Brain microvascular endothelial cell (primary cell): ENCODE measurements around the gene PRDM7.

Experiments used
- DNase-seq: peaks from one replicate; pipeline ENCODE4 v3.0.0-alpha.2; 2020
- H3K27ac ChIP-seq: fragments of 250-450 bp; sonication (Bioruptor Pico); 2 replicates; pipeline ENCODE4 v1.5.1; 2020; ENCODE audit warnings: mild to moderate bottlenecking, moderate library complexity
- H3K27me3 ChIP-seq: fragments of 250-450 bp; sonication (Bioruptor Pico); replicated peaks from 2 replicates; pipeline ENCODE4 v1.5.1; 2020; ENCODE audit warnings: mild to moderate bottlenecking
- H3K36me3 ChIP-seq: fragments of 250-450 bp; sonication (Bioruptor Pico); replicated peaks from 2 replicates; pipeline ENCODE4 v1.5.1; 2020; ENCODE audit warnings: mild to moderate bottlenecking
- H3K4me3 ChIP-seq: 2 replicates; pipeline ENCODE4 v1.5.1; 2011; ENCODE audit warnings: low read depth, mild to moderate bottlenecking, control low read depth, low read length, moderate library complexity
- in situ Hi-C: cut with HindIII; loops from 2 replicates; pipeline ENCODE4 v1.10.0; 2017; ENCODE audit warnings: low sequenced_read_pairs, low pct_ligation_motif_present
- TF ChIP-seq, protein P1 (sequence below): IDR thresholded peaks from 2 replicates; pipeline ENCODE4 v1.5.1; 2011; ENCODE audit warnings: low read depth, mild to moderate bottlenecking, moderate library complexity, low read length, control low read depth, inconsistent platforms; ENCODE audit errors: missing control alignments

PRDM7 gene

DNA sequence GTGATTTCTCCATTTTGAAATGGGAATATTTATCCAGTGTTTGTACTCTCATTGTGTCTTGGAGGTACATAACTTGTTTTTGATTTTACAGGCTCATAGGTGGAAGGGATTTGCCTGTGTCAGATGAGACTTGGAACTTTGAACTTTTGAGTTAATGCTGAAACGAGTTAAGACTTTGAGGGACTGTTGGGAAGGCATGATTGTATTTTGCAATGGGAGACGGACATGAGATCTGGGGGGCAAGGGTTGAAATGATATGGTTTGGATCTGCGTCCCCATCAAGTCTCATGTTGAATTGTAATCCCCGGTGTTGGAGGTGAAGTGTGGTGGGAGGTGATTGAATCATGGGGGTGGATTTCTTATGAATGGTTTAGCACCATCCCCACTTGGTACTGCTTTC is 21.8 kb downstream of the PRDM7 start:
- Histone ChIP-seq H3K27ac (no peak overlapping the region), H3K27me3 (no peaks in the 10 kb centered on the region), H3K36me3 (no peaks in the 10 kb centered on the region), H3K4me3 (no peak overlapping the region)
- DNase-seq, result no peak
- in situ Hi-C loops, result no loop called here
- TF ChIP-seq, protein P1, sequence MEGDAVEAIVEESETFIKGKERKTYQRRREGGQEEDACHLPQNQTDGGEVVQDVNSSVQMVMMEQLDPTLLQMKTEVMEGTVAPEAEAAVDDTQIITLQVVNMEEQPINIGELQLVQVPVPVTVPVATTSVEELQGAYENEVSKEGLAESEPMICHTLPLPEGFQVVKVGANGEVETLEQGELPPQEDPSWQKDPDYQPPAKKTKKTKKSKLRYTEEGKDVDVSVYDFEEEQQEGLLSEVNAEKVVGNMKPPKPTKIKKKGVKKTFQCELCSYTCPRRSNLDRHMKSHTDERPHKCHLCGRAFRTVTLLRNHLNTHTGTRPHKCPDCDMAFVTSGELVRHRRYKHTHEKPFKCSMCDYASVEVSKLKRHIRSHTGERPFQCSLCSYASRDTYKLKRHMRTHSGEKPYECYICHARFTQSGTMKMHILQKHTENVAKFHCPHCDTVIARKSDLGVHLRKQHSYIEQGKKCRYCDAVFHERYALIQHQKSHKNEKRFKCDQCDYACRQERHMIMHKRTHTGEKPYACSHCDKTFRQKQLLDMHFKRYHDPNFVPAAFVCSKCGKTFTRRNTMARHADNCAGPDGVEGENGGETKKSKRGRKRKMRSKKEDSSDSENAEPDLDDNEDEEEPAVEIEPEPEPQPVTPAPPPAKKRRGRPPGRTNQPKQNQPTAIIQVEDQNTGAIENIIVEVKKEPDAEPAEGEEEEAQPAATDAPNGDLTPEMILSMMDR, result no peak

DNA sequence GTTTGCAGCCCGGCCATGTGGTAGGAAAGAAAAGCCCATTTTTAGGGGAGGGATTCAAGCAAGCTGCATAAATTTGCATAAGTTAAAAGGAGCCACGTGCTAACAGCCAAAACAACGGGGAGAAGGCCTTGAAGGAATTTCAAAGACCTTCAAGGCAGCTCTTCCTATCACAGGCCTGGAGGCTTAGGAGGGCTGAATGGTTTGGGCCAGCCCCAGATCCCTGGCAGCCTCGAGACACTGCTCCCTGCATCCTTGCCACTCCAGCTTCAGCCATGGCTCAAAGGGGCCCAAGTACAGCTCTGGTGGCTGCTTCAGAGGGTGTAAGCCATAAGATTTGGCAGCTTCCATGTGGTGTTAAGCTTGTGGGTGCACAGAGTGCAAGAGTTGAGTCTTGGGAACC is 22.6 kb downstream of the PRDM7 start:
- no peaks in the 10 kb centered on the region for H3K36me3 ChIP-seq
- in situ Hi-C loops, result no loop called here
- TF ChIP-seq, protein P1, result no peak
- no peak overlapping the region for H3K27ac ChIP-seq
- no peaks in the 10 kb centered on the region for H3K27me3 ChIP-seq
- no peak overlapping the region for H3K4me3 ChIP-seq
- no peak for DNase-seq

DNA sequence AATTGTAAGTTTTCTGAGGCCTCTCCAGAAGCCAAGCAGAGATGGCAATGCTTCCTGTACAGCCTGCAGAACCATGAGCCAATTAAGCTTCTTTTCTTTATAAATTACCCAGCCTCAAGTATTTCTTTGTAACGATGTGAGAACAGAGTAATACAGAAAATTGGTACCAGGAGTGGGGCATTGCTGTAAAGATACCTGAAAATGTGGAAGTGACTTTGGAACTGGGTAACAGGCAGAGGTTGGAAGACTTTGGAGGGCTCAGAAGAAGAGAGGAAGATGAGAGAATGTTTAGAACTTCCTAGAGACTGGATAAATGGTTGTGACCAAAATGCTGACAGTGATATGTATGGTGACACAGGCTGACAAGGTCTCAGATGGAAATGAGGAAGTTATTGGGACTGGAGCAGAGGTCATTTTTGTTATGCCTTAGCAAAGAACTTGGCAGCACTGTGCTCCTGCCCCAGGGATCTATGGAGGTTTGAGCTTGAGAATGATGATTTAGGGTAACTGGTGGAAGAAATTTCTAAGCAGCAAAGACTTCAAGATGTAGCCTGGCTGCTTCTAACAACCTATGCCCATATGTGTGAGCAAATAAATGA is 23.1 kb downstream of the PRDM7 start:
- no peak for DNase-seq
- TF ChIP-seq, protein P1, result no peak
- H3K36me3 ChIP-seq, result no peaks in the 10 kb centered on the region
- in situ Hi-C loops, result no loop called here
- no peak overlapping the region for H3K27ac ChIP-seq
- no peak overlapping the region for H3K4me3 ChIP-seq
- H3K27me3 ChIP-seq, result no peaks in the 10 kb centered on the region

DNA sequence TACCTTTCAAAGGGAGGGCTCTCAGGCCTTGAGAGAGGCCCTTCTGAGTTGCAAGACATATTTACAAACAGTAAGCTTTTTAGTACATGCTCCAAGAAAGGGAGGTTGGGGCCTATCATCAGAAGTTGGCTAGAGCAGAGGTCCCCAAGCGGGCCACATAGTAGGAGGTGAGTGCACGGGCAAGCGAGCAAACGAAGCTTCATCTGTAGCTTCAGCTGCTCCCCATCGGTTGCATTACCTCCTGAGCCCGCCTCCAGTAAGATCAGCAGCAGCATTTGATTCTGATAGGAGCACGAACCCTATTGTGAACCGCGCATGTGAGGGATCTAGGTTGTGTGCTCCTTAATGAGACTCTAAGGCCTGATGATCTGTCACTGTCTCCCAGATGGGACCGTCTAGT is 26.2 kb downstream of the PRDM7 start:
- H3K27ac ChIP-seq, result no peak overlapping the region
- DNase-seq, result no peak
- no peak overlapping the region for H3K4me3 ChIP-seq
- H3K27me3 ChIP-seq, result no peaks in the 10 kb centered on the region
- TF ChIP-seq, protein P1, result no peak
- no peaks in the 10 kb centered on the region for H3K36me3 ChIP-seq
- in situ Hi-C loops, result no loop called here

DNA sequence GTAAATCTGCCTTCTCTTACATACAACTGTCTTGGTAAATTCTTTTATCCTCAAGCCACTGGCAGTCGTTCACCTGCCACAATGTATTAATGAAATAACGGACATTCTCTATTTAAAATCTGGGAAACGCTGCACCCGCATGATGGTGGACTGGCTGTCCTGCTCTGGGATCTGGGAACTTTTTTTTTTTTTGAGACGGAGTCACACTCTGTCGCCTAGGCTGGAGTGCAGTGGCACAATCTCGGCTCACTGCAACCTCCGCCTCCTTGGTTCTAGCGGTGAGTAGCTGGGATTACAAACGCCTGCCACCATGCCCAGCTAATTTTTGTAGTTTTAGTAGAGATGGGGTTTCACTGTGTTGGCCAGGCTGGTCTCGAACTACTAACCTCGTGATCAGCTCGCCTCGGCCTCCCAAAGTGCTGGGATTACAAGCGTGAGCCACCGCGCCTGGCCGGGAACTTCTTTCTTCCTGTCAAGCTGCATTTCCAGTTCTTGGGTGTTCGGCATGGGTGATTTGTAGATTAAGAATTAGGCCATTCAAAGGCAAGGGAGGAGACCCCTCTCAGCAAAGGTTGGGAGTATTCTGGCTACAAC is 28.3 kb downstream of the PRDM7 start:
- TF ChIP-seq, protein P1, result no peak
- Histone ChIP-seq H3K27me3 (no peaks in the 10 kb centered on the region), H3K27ac (no peak overlapping the region), H3K4me3 (no peak overlapping the region), H3K36me3 (no peaks in the 10 kb centered on the region)
- in situ Hi-C loops, result no loop called here
- DNase-seq, result no peak

DNA sequence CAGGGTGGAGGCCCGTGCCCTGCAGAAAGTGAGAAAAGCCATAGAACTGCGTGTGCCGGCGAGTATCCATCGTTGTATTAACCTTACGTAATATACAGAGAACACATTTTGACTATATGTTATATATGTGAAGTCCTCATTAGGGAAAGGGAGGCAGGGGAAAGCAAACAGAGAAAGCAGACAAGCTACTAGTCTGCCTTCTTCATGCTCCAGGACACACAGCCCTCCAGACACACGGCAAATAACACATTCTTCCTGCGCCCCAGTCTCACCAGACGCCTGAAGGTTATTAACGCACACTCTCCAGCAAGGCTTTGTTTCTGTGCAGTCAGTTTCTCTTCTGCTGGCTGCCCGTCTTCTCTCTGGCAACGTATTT is 28.8 kb downstream of the PRDM7 start:
- DNase-seq, result no peak
- H3K4me3 ChIP-seq, result no peak overlapping the region
- H3K27ac ChIP-seq, result no peak overlapping the region
- H3K27me3 ChIP-seq, result no peaks in the 10 kb centered on the region
- TF ChIP-seq, protein P1, result no peak
- H3K36me3 ChIP-seq, result peaks cover 2% of the 10 kb centered on the region
- in situ Hi-C loops, result no loop called here
